SK-N-SH treated with all-trans-retinoic acid at 6 μM for 48 hours (cell line): Measurements from ENCODE around the gene MAPKAPK2.

Experiments
- ATAC-seq: fragments of 200-7000 bp; cut with Tn5 transposase; 3 replicates; pipeline ENCODE4 v1.9.1; 2020; ENCODE audit warnings: mild to moderate bottlenecking, moderate library complexity
- ARNTL ChIP-seq: fragments of 450-650 bp; formaldehyde crosslinking; IDR thresholded peaks from 2 replicates; pipeline ENCODE4 v1.5.0; 2020; ENCODE audit warnings: low read depth, mild to moderate bottlenecking, moderate library complexity, borderline replicate concordance
- BACH2 ChIP-seq: fragments of 250-450 bp; sonication (Bioruptor Pico); IDR thresholded peaks from 2 replicates; pipeline ENCODE4 v1.9.0; 2021; ENCODE audit warnings: mild to moderate bottlenecking, borderline replicate concordance
- CREB5 ChIP-seq: fragments of 250-450 bp; sonication (Bioruptor Pico); IDR thresholded peaks from 2 replicates; pipeline ENCODE4 v1.5.1; 2020; ENCODE audit warnings: low read depth, mild to moderate bottlenecking, moderate library complexity
- CSDC2 ChIP-seq: fragments of 250-450 bp; sonication (Bioruptor Pico); IDR thresholded peaks from 2 replicates; pipeline ENCODE4 v1.5.0; 2020; ENCODE audit warnings: mild to moderate bottlenecking, moderate library complexity
- CSRNP3 ChIP-seq: fragments of 250-450 bp; sonication (Bioruptor Pico); IDR thresholded peaks from 2 replicates; pipeline ENCODE4 v1.5.1; 2021; ENCODE audit warnings: mild to moderate bottlenecking, moderate library complexity
- ESRRG ChIP-seq: fragments of 250-450 bp; sonication (Bioruptor Pico); IDR thresholded peaks from 2 replicates; pipeline ENCODE4 v1.6.1; 2021; ENCODE audit warnings: mild to moderate bottlenecking
- GLIS3 ChIP-seq: fragments of 250-450 bp; sonication (Bioruptor Pico); IDR thresholded peaks from 2 replicates; pipeline ENCODE4 v1.5.0; 2020; ENCODE audit warnings: mild to moderate bottlenecking, moderate library complexity
- ISL1 ChIP-seq: fragments of 250-450 bp; sonication (Bioruptor Pico); IDR thresholded peaks from 2 replicates; pipeline ENCODE4 v2.1.2; 2022; ENCODE audit warnings: mild to moderate bottlenecking, moderate library complexity
- OSR1 ChIP-seq: fragments of 250-450 bp; sonication (Bioruptor Pico); IDR thresholded peaks from 2 replicates; pipeline ENCODE4 v1.8.0; 2022; ENCODE audit warnings: moderate library complexity, mild to moderate bottlenecking, inconsistent platforms
- PPARA ChIP-seq: fragments of 250-450 bp; sonication (Bioruptor Pico); IDR thresholded peaks from 2 replicates; pipeline ENCODE4 v1.5.0; 2020; ENCODE audit warnings: mild to moderate bottlenecking, borderline replicate concordance
- RARB ChIP-seq: fragments of 250-450 bp; sonication (Bioruptor Pico); IDR thresholded peaks from 2 replicates; pipeline ENCODE4 v1.8.0; 2021; ENCODE audit warnings: mild to moderate bottlenecking, moderate library complexity
- SNAI2 ChIP-seq: fragments of 250-450 bp; sonication (Bioruptor Pico); IDR thresholded peaks from 2 replicates; pipeline ENCODE4 v1.5.0; 2020; ENCODE audit warnings: mild to moderate bottlenecking, moderate library complexity
- TOX ChIP-seq: fragments of 250-450 bp; sonication (Bioruptor Pico); IDR thresholded peaks from 2 replicates; pipeline ENCODE4 v1.8.0; 2021; ENCODE audit warnings: mild to moderate bottlenecking, moderate library complexity, borderline replicate concordance
- ZC3H10 ChIP-seq: fragments of 250-450 bp; sonication (Bioruptor Pico); IDR thresholded peaks from 2 replicates; pipeline ENCODE4 v1.5.1; 2021; ENCODE audit warnings: mild to moderate bottlenecking, moderate library complexity
- ZFP3 ChIP-seq: fragments of 250-450 bp; sonication (Bioruptor Pico); IDR thresholded peaks from 2 replicates; pipeline ENCODE4 v1.5.0; 2020; ENCODE audit warnings: mild to moderate bottlenecking, moderate library complexity
- ZFP30 ChIP-seq: fragments of 450-650 bp; formaldehyde crosslinking; IDR thresholded peaks from 2 replicates; pipeline ENCODE4 v1.5.0; 2022; ENCODE audit warnings: mild to moderate bottlenecking, moderate library complexity
- ZNF565 ChIP-seq: fragments of 450-650 bp; formaldehyde crosslinking; conservative IDR thresholded peaks from 2 replicates; pipeline ENCODE4 v1.5.0; 2020; ENCODE audit warnings: low read depth, mild to moderate bottlenecking, moderate library complexity
- ZNF8 ChIP-seq: fragments of 450-650 bp; formaldehyde crosslinking; IDR thresholded peaks from 2 replicates; pipeline ENCODE4 v1.5.0; 2020; ENCODE audit warnings: mild to moderate bottlenecking, moderate library complexity
- TF ChIP-seq, protein P1 (sequence below): fragments of 250-450 bp; sonication (Bioruptor Pico); IDR thresholded peaks from 2 replicates; pipeline ENCODE4 v1.8.0; 2021; ENCODE audit warnings: low read depth, mild to moderate bottlenecking, moderate library complexity, borderline replicate concordance
- TF ChIP-seq, protein P2 (sequence below): fragments of 250-450 bp; sonication (Bioruptor Pico); IDR thresholded peaks from 2 replicates; pipeline ENCODE4 v1.8.0; 2020; ENCODE audit warnings: mild to moderate bottlenecking, moderate library complexity, borderline replicate concordance

The MAPKAPK2 gene

DNA sequence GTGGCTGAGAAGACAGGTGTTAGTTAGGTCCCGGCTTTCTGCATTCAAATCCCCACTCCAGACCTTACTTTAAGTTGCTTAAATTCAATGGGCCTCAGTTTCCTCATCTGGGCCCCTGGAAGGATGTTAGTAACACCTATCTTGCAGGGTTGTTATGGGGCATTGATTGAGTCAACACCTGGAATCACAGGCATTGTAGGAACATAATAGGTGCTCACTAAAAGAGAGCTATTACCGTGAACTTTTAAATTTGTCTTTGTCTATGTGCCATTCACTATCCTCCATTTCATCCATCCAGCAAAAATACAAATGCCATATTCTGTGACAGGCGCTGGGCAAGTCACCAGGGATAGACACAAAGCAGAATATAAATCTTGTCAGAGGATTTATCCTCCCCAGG is 10.5 kb upstream of the MAPKAPK2 start:
- no peak for ATAC-seq
- no peak for TF ChIP-seq ARNTL (CRISPR knock-in tag)

DNA sequence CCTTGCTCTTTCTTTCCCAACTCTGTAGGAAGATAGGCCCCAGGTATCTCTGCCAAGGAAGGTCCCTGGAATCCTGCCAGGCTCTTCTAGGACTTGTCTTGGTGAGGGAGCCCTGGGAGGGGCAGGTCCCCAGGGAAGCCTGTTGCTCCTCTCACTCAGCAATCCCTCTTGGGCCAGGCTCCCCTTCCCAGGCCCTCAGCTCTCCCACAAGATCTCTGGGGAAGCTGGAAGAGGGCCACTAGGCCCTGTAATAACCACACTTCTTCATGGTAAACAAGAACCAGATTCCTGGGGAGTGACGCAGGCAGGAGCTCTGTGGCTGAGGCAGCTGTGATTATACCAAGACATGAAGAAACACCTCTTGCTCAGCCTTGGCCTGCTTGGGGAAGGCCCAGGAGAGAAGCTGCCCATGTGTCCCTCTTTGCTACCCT is 9.9 kb upstream of the MAPKAPK2 start:
- peak; percentile 94 for ATAC-seq

GRCh38 chr1:206676499-206676898 is 8.2 kb upstream of the MAPKAPK2 start:
- ATAC-seq, result no peak
- no peak for TF ChIP-seq OSR1
- no peak for TF ChIP-seq PPARA (CRISPR knock-in tag)
- TF ChIP-seq ZFP3 (CRISPR knock-in tag), result no peak
- no peak for TF ChIP-seq BACH2
- no peak for TF ChIP-seq TOX (CRISPR knock-in tag)

More for the DNA sequence above, 9.9 kb upstream of the MAPKAPK2 start:
- no peak for TF ChIP-seq RARB (CRISPR knock-in tag)
- TF ChIP-seq ZC3H10 (CRISPR knock-in tag), result 0 out of 2 replicates have a peak, but pooled peaks have one; percentile 21

GRCh38 chr1:206678490-206678889 is 6.2 kb upstream of the MAPKAPK2 start:
- TF ChIP-seq ZNF565 (CRISPR knock-in tag) (no peak), CSDC2 (CRISPR knock-in tag) (no peak), ZNF8 (CRISPR knock-in tag) (no peak), SNAI2 (no peak), BACH2 (no peak), OSR1 (no peak), ISL1 (CRISPR knock-in tag) (no peak), CSRNP3 (CRISPR knock-in tag) (no peak), GLIS3 (CRISPR knock-in tag) (no peak), RARB (CRISPR knock-in tag) (no peak), CREB5 (no peak), ZC3H10 (CRISPR knock-in tag) (no peak), ZFP30 (no peak), PPARA (CRISPR knock-in tag) (no peak)
- TF ChIP-seq, protein P1, sequence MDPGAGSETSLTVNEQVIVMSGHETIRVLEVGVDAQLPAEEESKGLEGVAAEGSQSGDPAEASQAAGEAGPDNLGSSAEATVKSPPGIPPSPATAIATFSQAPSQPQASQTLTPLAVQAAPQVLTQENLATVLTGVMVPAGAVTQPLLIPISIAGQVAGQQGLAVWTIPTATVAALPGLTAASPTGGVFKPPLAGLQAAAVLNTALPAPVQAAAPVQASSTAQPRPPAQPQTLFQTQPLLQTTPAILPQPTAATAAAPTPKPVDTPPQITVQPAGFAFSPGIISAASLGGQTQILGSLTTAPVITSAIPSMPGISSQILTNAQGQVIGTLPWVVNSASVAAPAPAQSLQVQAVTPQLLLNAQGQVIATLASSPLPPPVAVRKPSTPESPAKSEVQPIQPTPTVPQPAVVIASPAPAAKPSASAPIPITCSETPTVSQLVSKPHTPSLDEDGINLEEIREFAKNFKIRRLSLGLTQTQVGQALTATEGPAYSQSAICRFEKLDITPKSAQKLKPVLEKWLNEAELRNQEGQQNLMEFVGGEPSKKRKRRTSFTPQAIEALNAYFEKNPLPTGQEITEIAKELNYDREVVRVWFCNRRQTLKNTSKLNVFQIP (CRISPR knock-in tag), result no peak
- TF ChIP-seq, protein P2, sequence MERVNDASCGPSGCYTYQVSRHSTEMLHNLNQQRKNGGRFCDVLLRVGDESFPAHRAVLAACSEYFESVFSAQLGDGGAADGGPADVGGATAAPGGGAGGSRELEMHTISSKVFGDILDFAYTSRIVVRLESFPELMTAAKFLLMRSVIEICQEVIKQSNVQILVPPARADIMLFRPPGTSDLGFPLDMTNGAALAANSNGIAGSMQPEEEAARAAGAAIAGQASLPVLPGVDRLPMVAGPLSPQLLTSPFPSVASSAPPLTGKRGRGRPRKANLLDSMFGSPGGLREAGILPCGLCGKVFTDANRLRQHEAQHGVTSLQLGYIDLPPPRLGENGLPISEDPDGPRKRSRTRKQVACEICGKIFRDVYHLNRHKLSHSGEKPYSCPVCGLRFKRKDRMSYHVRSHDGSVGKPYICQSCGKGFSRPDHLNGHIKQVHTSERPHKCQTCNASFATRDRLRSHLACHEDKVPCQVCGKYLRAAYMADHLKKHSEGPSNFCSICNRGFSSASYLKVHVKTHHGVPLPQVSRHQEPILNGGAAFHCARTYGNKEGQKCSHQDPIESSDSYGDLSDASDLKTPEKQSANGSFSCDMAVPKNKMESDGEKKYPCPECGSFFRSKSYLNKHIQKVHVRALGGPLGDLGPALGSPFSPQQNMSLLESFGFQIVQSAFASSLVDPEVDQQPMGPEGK (CRISPR knock-in tag), result no peak
- ATAC-seq, result no peak

DNA sequence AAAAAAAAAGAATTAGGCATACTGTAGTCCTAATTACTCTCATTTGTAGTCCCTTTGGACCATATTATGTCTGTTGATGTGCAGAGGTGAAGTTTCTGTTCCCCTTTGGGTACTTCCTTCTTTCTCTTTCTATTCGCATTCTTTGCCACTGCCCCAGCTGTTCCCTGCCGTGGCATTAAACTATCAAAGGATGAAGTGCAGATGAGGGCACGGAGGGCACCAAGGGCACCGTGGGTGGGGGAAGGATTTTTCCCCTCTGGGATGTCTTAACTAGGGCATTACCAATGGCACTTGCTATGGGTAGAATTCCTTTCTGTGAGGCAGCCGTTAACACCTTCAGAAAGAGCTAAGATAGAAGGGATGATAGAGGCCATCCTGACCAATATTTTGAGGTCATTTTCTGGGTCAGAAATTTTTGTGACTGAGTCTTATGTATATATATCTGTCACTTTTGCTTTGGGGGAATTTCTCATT is 4.9 kb upstream of the MAPKAPK2 start:
- no peak for ATAC-seq
- TF ChIP-seq CREB5 (no peak), CSRNP3 (CRISPR knock-in tag) (no peak), ESRRG (CRISPR knock-in tag) (no peak), ZNF8 (CRISPR knock-in tag) (no peak), ZC3H10 (CRISPR knock-in tag) (no peak), TOX (CRISPR knock-in tag) (no peak), CSDC2 (CRISPR knock-in tag) (no peak), GLIS3 (CRISPR knock-in tag) (no peak), ZNF565 (CRISPR knock-in tag) (no peak)
